HG02610 (cell line): ENCODE measurements around the gene TK1.
"Not testable (repeated sequence)": the region's sequence is repeated elsewhere in the genome, so short reads cannot be mapped to it uniquely, and the experiment has no call there.

Source experiments
- ATAC-seq: cut with Tn5 transposase; IDR thresholded peaks from one replicate; pipeline ENCODE4 v1.9.1; 2021; ENCODE audit warnings: mild to moderate bottlenecking, moderate library complexity; ENCODE audit not compliant: unreplicated experiment

Gene TK1

DNA sequence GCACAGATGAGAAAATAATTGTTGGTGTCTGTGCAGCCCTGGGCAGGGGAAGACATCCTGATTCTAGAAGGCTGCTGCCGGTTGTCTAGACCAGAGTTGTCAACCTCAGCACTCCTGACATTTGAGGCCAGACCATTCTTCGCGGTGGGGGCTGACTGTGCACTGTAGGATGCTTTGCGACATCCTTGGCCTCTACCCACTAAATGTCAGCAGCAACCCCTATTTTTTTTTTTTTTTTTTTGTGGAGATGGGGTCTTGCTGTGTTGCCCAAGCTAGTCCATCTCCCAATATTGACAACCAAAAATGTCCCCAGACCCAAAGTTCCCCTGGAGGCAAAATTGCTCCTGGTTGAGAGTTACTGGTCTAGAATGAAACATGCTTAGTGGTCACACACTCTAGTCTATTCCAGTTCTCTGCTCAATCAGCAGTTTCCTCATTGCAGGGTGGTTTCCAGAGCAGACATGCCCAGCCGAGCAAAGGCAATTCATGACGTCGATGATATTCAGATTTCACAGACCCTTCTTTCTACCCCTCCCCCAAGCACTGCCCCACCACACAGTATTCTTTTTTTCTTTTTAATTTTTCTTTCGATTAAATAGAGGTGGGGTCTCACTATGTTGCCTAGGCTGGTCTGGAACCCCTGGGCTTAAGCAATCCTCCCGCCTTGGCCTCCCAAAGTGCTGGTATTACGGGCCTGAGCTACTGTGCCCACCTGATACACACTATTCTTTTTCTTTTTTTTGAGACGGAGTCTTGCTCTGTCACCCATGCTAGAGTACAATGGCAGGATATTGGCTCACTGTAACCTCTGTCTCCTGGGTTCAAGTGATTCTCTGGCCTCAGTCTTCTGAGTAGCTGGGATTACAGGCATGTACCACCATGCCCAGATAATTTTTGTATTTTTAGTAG lies 31.7 kb downstream of the TK1 start:
- peak; percentile 52 for ATAC-seq

DNA sequence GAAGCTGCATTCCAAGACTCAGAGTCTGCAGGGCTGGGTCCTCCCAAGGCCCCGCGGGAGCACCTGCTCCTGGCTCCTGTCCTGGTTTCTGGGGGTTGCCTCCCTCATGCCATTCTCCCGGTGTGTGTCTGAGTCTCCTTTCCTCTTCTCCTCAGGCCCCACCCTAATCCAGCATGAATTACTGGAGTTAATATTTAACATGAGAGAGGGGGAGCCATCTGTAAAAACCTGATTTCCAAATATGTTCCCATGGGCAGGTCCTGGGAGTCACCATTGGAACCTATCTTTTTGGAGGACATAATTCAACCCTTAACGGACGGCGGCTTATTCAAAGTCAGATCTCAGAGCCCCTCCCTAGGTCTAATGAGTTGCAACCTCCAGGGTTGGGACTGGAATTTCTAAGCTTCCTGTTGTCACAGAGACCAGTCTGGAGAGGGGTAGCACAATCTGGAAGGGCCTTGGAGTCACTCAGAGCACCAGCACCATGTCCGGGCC lies 35.3 kb downstream of the TK1 start:
- ATAC-seq = no peak

DNA sequence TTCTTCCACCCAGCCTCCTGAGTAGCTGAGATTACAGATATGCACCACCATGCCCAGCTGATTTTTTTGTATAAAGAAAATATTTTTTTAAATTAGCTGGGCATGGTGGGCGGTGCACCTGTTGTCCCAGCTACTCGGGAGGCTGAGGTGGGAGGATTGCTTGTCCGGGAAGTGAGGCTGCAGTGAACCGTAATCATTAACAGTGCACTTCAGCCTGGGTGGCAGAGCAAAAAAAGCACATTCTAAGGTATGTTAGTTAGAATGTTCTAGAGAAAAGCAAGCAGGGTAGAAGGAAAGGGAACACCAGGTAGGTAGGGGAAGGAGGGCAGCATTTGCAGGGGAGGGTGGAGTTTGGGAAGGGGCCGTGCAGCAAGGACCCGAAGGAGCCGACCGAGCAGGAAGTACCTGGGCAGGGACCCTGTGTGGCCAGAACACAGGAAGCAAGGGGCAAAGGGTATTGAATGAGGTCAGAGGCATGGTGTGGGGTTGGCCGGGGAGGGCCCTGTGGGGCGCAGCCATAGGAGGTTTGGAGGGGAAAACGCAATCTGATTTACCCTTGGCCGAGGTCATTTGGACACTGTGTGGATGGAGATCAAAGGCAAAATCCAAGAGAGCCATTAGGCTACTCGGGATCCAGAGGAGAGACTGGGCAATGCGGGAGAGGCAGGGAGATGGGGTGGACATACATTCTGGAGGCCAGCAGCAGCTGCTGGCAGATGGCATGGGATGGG lies 38.4 kb downstream of the TK1 start:
- ATAC-seq = no peak

DNA sequence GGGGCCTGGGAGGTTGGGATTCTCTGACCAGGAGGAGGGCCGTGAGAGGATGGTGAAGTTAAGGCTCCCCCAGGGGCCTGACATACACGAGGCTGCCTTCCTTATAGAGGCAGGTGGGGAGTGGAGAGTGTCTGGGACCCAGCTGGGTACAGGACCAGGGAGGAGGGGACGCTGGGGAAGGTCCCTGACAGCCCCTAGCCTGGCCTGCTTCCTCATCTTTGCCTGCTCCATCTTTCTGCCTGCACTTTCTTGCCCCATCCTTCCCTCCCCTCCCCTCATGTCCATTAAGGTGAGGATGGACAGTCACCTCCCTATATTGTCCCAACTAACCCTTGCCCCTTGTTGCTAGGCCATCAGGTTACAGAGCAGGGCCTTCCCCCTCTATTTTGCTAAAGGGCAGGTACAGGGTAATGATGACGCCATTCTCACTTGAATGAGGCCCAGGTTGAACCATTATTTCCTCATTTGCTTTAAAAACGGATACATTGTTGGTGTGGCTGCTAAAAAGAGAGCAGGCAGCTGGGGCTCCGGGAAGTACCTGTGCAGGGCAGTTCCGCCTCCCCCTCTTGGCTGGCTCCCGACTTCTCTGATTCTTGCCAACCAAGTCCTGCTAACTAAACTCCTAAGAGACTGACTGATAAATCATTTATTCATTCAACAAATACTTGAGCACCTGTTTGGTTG lies 39.4 kb downstream of the TK1 start:
- peak; percentile 43 for ATAC-seq

DNA sequence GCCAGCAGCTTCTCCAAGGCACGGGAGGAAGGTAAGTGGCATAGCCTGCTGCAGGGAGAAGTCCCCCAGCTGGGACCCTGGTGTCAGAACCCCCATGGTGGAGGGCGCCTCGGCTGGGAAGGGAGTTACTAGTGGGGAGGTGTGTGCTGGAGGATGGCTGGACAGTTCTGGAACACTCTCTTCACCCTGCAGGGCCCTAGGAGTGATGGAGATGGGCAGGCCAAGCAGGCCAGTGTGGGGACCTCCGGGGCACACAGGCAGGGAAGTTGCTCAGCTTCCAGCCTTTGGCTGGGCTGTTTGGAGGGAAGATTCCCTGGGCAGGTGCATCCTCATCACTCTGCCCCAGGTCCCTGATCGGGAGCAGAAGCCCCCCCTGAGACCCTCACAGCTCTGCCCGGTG lies 40.0 kb downstream of the TK1 start:
- no peak for ATAC-seq

DNA sequence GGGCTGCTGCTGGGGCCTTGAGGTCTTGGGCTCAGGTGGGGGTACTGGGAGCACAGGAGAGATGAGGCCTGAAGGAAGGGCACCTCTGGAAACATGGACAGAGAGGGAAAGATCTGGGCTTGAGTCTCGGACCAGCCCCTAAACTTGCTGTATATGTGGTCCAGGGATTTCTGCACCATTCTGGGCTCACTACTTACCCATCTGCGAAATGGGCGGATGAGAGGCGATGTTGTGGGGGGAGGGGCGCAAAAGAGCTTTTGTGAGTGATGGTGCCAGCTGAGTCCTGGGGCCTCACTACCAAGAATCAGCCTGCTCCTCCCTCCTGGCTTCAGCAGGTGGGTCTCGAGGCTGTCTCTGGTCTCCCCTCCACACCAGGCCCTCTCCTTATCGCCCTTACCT lies 40.4 kb downstream of the TK1 start:
- no peak for ATAC-seq

DNA sequence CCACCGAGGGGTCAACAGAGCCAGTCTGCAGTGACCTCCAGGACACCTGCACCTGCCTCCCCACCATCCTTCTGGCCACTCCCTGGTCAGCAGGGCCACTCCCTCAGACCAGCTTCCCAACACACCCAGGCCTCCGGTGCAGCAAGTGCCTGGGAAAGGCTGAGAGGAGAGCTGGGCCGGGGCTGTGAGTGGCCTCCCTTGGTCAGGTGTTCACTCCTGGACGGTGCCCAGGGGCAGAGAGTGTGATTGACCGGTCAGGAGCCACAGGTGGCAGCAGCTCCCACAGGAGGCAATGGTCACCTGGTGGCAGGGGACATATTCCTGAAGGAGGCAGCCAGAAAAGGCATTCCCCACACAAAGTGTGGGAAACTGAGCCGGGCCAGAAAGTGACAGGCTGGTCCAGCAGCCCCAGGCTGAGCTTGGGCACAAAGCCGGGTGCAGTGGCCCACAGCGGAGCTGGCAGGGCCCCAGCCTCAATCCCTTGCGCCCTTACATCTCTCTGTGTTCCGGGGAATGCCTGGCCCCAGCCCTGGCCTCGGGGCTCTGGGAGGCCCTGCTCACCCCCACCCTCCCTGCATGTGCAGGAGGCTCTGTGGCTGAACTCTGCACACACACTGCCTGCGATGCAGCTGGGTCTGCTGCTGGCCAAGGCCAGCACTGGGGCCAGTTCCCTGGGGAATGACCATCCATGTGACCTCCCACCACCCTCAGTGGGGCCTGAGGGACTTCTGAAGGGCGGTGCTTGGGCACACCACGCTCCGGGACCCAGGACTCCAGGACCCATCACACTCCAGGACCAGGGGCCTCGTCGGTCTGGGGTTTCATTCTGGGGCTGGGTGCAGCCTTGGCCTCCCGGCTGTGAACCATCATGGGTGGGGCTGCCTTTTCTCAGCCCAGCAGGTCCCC lies 41.9 kb downstream of the TK1 start:
- ATAC-seq = no peak

DNA sequence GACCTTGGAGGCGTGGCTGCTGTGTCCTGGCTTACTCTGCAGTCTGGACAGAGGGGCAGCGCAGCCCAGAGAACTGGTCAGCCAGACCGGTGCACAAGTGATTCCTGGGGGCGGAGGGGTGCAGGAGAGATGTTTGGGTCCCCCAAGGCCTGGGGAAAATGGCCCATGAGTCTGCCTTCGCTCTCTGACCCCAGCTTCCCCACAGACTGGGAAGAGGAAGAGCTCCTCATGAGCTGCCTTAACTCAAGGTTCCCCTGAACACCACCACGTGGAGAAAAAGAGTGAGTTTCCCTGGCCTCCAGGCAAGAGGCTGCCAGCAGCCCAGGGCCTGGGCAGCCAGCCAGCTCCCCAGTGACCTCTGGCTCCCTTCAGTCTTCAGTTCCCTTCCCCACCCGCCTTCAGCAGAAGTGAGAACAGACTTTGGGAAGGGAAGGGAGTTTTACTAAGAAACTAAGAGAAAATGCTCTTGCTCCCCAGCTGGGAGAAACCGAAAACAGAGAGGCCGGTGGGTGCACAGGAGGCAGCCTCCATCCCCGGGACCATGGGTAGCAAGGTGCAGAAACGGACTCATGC lies 42.6 kb downstream of the TK1 start:
- ATAC-seq = no peak

DNA sequence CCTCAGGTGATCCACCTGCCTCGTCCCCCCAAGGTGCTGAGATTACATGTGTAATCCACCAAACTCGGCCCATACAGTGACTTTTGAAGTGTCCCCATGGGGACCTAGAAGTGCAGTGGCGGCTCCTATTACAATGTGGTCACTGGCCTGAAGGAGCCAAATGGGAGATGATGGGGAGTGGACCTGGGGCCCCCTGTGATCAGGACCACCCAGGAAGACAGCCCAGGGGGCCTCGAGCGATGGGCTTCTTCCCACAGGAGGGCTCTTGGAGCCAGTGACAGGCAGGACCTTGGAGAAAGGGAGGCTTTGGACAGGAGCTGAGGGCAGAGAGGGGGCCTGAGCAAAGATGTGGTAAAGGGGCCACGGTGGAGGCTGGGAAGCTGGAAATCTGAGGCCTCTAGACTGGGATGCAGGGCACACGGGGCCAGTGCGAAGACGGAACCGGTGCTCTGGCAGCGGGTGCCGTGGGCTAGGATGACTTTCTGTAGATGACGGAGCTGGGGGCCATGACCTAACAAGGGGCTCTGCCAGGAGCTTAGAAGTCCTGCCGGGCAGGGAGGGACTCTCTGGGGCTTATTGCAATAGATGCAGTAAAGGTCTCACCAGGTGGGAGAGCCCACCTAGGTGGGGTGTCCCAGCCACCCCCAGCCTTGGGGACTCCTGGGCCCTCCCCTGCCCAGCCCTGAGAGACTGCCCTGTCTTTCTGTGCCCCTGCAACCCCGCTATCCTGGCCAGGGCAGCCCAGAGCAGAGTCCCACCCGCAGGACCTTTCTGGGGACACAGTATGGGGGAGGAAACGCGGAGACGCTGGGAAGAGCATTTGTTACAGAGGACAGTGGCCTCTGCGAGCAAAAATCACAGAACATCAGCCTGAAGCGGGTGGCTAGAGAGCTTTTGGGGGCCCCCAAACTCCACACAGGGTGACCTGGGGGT lies 43.4 kb downstream of the TK1 start:
- no peak for ATAC-seq

DNA sequence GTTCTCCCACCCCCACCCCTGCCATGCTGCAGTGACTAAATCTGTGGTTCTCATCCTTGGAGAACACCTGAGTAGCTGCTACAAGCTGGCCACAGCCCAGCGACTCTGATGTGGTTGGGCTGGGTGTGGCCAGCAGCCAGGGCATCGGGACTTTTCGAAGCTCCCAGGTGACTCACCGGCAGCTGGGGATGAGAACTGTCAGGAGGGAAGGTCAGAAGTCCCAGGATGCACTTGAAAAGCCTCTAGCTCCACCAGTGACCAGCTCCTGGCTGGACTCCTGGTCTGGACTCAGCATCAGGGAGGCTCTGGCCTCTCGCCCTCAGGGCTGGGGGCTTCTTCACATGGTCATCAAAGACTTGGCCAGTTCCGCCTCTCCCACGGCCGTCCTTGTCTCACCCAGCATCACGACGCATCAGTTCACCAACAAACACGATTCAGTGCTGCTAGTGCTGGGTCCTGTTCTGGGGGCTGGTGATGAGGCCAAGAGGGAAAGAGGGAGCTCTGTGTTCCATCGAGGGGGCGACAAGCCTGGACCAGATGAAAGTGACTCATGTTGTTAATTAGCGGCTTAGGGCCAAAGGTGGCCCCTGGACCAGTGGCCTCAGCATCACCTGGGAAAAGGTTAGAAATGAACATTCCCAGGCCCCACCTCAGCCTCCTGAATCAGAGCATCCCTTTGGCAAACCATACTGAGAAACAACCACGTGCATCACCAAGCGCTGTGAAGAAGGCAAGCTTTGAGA lies 44.6 kb downstream of the TK1 start:
- ATAC-seq = no peak

DNA sequence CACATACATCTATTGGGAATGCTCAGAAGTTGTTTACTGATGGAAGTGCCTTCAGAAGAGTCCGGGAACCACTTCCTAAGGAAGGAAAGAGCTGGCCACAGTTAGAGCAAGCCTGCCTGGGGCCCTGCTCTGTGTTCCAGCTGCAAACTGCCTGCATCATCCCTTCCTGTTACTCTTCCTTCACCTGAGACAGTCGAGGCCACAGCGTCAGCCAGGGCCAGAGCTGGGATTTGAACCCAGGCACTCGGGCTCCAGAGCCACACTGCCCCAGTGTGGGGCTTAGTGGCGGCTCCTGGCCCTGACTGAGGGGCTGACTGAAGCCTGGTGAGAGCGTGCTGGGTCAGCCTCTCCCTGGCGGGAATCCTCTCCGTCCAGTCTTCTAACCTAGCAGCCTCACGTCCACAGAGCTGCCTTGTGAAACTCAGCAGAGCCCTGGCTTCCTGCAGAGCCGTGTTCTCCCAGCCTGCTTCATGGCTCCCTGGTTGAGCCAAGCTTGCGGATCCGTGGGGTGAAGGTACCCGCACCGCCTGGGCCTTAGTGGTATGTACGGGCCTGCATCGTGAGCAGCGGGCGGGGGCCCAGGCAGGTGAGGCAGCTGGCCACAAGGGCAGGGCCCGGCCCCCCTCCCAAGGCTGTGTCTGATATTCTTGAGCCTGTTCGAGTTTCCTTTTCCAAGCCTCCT lies 45.3 kb downstream of the TK1 start:
- ATAC-seq = no peak

DNA sequence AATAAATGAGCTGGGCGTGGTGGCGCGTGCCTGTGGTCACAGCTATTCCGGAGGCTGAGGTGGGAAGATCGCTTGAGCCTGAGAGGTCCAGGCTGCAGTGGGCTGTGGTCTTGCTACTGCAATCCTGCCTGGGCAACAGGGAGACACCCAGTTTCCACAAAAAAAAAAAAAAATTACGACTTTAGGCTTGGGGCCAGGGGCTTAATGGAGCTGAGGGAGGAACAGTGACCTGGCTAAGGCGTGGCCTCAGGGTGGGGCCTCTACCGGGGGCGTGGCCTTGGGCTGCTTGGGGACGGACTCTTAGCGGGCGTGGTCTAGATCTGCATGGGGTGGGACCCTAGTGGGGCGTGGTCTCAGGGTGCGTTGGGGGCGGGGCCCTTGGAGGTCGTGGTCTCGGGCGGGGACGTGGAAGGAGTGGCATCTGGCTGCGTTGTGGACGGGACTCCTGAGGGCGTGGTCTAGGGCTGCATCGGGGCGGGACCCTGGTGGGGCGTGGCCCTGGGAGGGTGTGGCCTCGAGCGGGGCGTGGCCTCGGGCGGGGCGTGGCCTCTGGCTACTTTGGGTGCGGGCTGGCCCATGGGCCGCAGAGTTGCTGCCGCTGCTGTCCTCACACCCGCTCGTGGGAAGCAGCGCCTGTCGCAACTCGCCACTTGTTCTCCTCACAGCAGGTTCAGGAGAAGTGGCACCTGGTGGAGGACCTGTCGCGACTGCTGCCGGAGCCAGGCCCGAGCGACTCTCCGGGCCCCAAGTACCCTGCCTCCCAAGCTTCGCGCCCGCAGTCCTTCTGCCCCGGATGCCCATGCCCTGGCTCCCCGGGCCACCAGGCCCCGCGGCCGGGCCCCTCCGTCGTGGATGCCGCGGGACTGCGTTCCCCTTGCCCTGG lies 46.4 kb downstream of the TK1 start:
- ATAC-seq = peak; percentile 72

DNA sequence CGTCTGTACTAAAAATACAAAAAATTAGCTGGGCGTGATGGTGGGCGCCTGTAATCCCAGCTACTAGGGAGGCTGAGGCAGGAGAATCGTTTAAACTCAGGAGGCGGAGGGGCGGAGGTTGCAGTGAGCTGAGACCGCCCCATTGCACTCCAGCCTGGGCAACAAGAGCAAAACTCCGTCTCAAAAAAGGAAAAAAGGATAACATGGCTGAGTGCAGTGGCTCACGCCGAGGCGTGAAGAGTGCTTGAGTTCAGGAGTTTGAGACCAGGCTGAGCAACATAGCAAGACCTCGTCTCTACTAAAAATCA lies 47.0 kb downstream of the TK1 start:
- ATAC-seq = not testable (repeated sequence)

DNA sequence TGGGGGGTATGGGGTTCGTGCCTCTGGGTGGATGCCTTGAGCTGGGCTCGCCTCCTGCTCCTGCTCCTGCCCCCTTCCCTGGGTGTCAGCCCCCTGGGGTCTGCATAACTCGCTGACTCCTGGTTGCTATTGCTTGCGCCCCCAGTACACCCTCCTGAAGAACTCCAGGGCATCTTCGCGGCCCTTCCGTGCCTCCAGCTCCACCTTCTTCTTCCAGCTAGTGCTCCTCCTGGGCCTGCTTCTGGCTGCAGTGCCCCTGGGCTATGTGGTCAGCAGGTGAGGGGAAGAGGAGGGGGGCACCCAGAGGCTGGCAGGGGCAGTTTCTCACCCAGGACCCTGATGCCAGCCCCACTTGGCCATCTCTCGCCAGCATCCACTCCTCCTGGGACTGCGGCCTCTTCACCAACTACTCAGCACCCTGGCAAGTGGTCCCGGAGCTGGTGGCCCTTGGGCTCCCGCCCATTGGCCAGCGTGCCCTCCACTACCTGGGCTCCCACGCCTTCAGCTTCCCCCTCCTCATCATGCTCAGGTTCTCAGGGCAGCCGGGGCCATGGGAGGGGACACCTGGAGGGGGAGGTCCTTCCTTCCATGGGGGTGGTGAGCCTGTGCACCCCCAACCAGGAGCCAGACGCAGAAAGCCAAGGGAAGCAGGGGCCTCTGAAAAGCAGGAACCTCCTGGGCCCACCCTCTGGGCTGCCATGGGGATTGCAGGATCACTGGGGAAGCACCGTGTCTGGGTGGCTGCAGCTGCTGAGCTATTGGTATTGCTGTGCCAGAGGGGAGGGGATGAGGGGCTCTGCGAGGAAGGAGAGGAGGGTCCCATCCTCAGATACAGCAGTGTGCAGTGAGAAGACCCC lies 48.4 kb downstream of the TK1 start:
- ATAC-seq = no peak

DNA sequence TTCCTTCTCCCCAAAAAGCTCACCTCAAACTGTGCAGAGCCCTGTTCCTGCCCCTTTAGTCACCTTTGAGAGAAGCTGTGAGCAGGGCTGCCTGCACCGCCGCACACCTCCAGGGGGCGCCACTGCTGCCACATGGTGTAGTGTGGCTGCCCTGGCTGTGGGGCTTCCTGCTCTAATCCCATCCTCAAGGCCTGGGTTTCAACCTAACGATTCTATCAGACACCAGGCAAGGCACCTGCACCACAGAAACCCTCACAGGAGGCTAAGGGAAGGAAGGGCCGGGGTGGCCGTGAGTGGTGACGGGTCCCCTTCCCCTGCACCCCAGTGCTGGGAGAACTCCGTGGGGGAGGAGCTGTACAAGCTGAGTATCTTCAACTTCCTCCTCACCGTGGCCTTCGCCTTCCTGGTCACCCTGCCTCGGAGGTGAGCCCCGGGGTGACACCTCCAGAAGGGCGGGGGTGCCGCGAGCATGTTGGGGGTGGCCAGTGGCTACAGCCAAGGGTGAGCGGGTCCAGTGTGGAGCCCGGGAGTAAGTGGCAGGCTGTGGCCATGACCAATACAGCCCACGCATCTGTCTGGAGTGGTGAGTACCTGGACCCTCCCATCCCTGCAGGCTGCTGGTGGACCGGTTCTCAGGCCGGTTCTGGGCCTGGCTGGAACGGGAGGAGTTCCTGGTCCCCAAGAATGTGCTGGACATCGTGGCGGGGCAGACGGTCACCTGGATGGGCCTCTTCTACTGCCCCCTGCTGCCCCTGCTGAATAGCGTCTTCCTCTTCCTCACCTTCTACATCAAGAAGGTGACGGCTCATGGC lies 49.3 kb downstream of the TK1 start:
- ATAC-seq = no peak
